Adrenal gland (tissue), 5 donors: ENCODE data around the gene GRB10.

ENCODE experiments used
- POLR2A ChIP-seq, 2 donors: fragments of 450-650 bp; IDR thresholded peaks; one replicate each; pipeline ENCODE4 v1.6.1; 2017; ENCODE audit warnings: antibody characterized with exemption in 2 of 2, mild to moderate bottlenecking in 2 of 2, moderate library complexity in 1 of 2
- TF ChIP-seq, protein P1 (sequence below), 6 experiments: fragments of 450-650 bp in 4 of 6; fragments of 200-600 bp in 2 of 6; sonication (generic) in 1 of 6; IDR thresholded peaks; 1 replicate in 5 of 6; 2 replicates in 1 of 6; pipeline versions ENCODE4 v1.5.1 to v1.8.0; 2016 to 2021; ENCODE audit warnings: antibody characterized with exemption in 6 of 6, mild to moderate bottlenecking in 2 of 6, moderate library complexity in 1 of 6
- donor health status: DM: no; HTN: no; CAD: no.

DNA sequence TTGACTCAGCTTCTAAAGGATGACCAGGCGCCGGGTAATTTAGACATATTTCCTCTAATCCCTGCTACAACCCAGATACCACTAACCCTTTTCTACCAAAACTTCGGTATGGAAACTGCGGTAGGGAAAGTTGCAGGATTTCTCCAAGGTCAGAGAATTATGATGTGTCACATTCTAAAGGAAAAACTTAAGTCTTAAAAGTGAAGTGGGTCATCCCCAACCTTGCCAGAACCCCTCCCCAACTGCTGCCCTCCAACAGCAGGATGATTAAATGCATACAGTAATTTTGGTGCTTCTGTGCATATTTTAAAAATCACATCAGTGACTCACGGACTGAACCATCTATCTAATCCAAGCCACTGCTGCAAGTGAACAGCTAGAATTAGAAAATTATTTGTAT lies 52.7 kb downstream of the GRB10 start:
- TF ChIP-seq, protein P1, sequence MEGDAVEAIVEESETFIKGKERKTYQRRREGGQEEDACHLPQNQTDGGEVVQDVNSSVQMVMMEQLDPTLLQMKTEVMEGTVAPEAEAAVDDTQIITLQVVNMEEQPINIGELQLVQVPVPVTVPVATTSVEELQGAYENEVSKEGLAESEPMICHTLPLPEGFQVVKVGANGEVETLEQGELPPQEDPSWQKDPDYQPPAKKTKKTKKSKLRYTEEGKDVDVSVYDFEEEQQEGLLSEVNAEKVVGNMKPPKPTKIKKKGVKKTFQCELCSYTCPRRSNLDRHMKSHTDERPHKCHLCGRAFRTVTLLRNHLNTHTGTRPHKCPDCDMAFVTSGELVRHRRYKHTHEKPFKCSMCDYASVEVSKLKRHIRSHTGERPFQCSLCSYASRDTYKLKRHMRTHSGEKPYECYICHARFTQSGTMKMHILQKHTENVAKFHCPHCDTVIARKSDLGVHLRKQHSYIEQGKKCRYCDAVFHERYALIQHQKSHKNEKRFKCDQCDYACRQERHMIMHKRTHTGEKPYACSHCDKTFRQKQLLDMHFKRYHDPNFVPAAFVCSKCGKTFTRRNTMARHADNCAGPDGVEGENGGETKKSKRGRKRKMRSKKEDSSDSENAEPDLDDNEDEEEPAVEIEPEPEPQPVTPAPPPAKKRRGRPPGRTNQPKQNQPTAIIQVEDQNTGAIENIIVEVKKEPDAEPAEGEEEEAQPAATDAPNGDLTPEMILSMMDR (IDR thresholded peaks at IDR 0.05) = no peak
- no peak for TF ChIP-seq POLR2A (IDR thresholded peaks at IDR 0.05)
